Right cardiac atrium (tissue), 5 donors: ENCODE measurements around the gene ASIC4. TPM values are rescaled to one million over a fixed set of nuclear protein-coding genes. Genes with fewer than 3 reads are reported as not detected.
A peak's percentile ranks its signal among the peaks of the same experiment; 100 is the strongest.

Experiments
- ATAC-seq, 2 donors: fragments of 200-7000 bp; cut with Tn5 transposase; one replicate each; pipeline versions ENCODE4 v1.8.0 to v1.9.1; 2020; ENCODE audit warnings: moderate library complexity in 2 of 2, mild to moderate bottlenecking in 1 of 2
- DNase-seq, 3 donors: peaks; one replicate each; pipeline ENCODE4 v3.0.0-alpha.2; 2020
- H3K27ac ChIP-seq: one replicate; pipeline ENCODE4 v1.5.1; 2013; ENCODE audit warnings: mild to moderate bottlenecking, low read length, control low read depth, moderate library complexity
- H3K27me3 ChIP-seq: one replicate; pipeline ENCODE4 v1.6.1; 2013; ENCODE audit not compliant: control insufficient read depth, insufficient read depth
- H3K4me1 ChIP-seq: one replicate; pipeline ENCODE4 v1.6.1; 2013; ENCODE audit warnings: low read length; ENCODE audit not compliant: control insufficient read depth, insufficient read depth
- H3K4me3 ChIP-seq: one replicate; pipeline ENCODE4 v1.5.1; 2013; ENCODE audit warnings: low read length, control low read depth
- H3K9me3 ChIP-seq: one replicate; pipeline ENCODE4 v1.6.1; 2013; ENCODE audit warnings: low read length; ENCODE audit not compliant: control insufficient read depth
- WGBS: extraction: QIAGEN DNeasy Blood & Tissue Kit; methylation state at CpG from one replicate; pipeline ENCODE4 v1.1.7; 2013; 5-methylcytosine and 5-hydroxymethylcytosine counted together
- intact Hi-C, 4 donors: fragments of 100-400 bp; cut with DNase I; formaldehyde crosslinking; loops; one replicate each; pipeline versions ENCODE4 v1.11.0 to v1.14.0; 2022 to 2023
- polyA plus RNA-seq: library from polyadenylated mRNA; stranded (reverse); fragments of 200-250 nt; gene quantifications from one replicate; pipeline ENCODE4 v1.2.3, GENCODE V29; 2013
- total RNA-seq, 4 donors: library from RNA; stranded (reverse); fragmentation: NEBNext Ultra II Directional; extraction: Animal tissue kit (Norgen Biotek cat#: 25700); gene quantifications; one replicate each; pipeline ENCODE4 v1.2.1, GENCODE V29; 2021
- donor health status: healthy with polysubstance abuse.
- donor health status: DM: no; HTN: yes; CAD: no.
- donor health status: DM: no; HTN: no; CAD: no.
- donor health status: DM: no; HTN: yes; CAD: no; lungs with severe emphysema.
- donor health status: DM: yes; HTN: yes; CAD: no.

The ASIC4 gene
- total and polyA plus RNA-seq, 5 donors: 0.28 to 1.8 (median 1.5) TPM

DNA sequence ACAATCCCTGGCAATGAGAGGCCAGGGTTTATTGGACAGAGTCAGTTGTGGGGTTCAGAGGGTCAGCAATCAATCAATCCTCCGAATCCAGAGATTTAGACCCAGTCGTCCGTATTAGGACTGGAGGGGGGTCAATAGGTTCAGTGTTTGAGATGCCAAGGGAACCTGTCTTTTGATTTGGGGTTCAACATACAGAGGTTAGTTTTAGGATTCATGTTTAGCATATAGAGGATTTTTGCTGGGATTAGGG lies 15.3 kb upstream of the ASIC4 start:
- no peaks in the 10 kb centered on the region for H3K9me3 ChIP-seq
- WGBS: 0% methylated on average over 3 of the region's 3 CpGs
- H3K27me3 ChIP-seq: no peaks in the 10 kb centered on the region
- DNase-seq: no peak
- intact Hi-C loops: no loop called here
- H3K4me1 ChIP-seq: no peaks in the 10 kb centered on the region
- no peak for ATAC-seq
- H3K27ac ChIP-seq: peak overlapping the region; percentile 86
- peak overlapping the region; percentile 87 for H3K4me3 ChIP-seq

DNA sequence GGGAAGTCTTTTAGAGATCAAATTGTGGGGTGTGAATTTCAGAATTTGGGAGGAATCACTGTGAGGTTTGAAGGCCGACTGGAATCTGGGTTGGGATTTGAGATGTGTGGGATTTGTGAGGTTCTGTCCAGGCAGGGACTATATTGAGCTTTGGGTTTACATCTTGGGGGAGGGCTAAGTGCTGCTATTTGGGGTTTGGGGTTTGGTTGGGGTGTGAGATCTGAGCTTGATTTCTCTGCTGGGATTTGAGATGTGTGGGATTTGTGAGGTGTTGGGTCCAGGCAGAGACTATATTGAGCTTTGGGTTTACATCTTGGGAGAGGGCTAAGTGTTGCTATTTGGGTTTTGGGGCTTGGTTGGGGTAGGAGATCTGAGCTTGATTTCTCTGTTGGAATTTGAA lies 14.7 kb upstream of the ASIC4 start:
- Histone ChIP-seq H3K4me1 (no peaks in the 10 kb centered on the region), H3K27me3 (no peaks in the 10 kb centered on the region), H3K27ac (no peak overlapping the region), H3K9me3 (no peaks in the 10 kb centered on the region), H3K4me3 (peak overlapping the region; percentile 87)
- DNase-seq (no peak), ATAC-seq (no peak)
- intact Hi-C loops: no loop called here
- WGBS: 64% methylated on average over 1 of the region's 1 CpG

DNA sequence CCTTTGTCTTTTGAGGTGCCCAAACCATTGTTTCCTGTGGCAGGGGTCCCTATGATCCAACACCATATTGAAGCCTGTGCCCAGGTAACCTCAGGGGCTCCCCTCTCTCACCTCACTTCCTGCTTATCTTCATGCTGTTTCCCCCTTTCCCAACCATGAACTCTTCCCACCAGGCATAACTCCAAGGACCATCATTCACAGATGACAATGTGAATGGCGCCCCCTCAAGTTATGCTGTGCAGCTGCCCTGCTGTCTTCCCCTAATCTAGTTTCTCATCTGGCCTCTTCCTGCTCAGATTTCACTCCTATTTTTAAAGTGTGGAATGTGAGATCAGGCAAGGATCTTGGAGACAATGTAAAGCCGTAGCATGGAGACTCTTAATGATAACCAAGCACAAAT lies 14.1 kb upstream of the ASIC4 start:
- Histone ChIP-seq H3K4me3 (no peak overlapping the region), H3K4me1 (no peaks in the 10 kb centered on the region), H3K9me3 (no peaks in the 10 kb centered on the region), H3K27me3 (no peaks in the 10 kb centered on the region), H3K27ac (no peak overlapping the region)
- DNase-seq: peak in 2 of 3 donors; percentile 6 to 7
- no peak for ATAC-seq
- intact Hi-C loops: no loop called here
- 84% methylated on average over 2 of the region's 2 CpGs for WGBS

DNA sequence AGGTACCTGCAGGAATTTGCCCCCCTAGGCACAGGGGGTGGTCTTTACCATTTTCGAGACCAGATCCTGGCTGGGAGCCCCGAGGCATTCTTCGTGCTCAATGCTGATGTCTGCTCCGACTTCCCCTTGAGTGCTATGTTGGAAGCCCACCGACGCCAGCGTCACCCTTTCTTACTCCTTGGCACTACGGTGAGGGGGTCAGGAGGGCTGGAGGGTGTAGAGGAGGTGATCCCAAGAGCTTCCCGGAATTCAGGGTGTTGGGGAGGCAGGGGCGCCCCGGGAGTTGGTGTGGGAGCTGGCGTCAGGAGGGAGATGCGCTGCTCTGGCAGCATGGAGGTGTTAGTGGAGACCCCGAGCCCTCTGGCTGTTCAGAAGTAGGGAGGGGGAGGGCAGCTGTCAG lies 12.4 kb upstream of the ASIC4 start:
- 69% methylated on average over 14 of the region's 14 CpGs for WGBS
- intact Hi-C loops: no loop called here
- H3K27me3 ChIP-seq: no peaks in the 10 kb centered on the region
- no peak for ATAC-seq
- no peaks in the 10 kb centered on the region for H3K4me1 ChIP-seq
- H3K9me3 ChIP-seq: no peaks in the 10 kb centered on the region
- peak in 2 of 3 donors; percentile 36 to 59 for DNase-seq
- H3K4me3 ChIP-seq: no peak overlapping the region
- H3K27ac ChIP-seq: no peak overlapping the region

DNA sequence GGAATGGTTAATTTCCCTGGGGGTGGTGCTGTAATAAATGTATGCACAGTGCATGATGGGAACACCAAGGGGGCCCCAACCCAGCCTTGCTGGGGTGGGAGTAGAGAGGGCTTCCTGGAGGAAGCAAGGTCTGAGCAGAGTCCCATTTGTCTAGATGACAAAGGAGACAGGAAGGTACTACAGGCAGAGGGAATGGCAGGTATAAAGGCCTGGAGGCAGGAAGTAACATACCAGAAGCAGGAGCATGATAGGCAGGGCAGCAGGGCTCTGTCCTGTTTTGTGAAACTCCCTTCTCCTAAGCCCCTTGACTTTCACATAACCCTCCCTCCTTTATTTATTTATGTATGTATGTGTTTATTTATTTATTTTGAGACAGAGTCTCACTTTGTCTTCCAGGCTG lies 11.7 kb upstream of the ASIC4 start:
- H3K4me1 ChIP-seq: no peaks in the 10 kb centered on the region
- H3K27ac ChIP-seq: no peak overlapping the region
- peak in 1 of 3 donors; percentile 0 for DNase-seq
- H3K27me3 ChIP-seq: no peaks in the 10 kb centered on the region
- ATAC-seq: no peak
- intact Hi-C loops: no loop called here
- H3K9me3 ChIP-seq: no peaks in the 10 kb centered on the region
- no peak overlapping the region for H3K4me3 ChIP-seq

DNA sequence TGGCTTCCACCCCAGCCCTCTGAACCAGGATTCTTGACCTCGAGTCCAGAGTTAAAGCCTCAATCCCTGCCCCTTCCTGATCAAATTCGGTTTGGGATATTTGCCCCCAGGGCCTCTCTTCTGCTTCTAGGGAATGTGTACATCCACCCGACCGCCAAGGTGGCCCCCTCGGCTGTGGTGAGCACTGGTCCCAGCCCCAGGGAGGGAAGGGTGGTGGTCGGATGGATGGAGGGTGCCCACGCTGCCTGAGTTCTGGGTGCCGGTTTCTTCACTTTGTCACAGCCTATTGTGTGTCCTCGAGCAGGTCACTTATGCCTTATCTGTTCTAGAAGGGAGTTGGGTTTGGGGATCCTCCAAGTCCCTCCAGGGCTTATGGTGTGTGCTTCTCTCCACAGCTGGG lies 8.7 kb upstream of the ASIC4 start:
- Histone ChIP-seq H3K4me3 (no peak overlapping the region), H3K9me3 (no peaks in the 10 kb centered on the region), H3K27me3 (no peaks in the 10 kb centered on the region), H3K4me1 (peaks cover 3% of the 10 kb centered on the region), H3K27ac (no peak overlapping the region)
- intact Hi-C loops: no loop called here
- ATAC-seq (no peak), DNase-seq (peak in 1 of 3 donors; percentile 33)
- 86% methylated on average over 9 of the region's 9 CpGs for WGBS

DNA sequence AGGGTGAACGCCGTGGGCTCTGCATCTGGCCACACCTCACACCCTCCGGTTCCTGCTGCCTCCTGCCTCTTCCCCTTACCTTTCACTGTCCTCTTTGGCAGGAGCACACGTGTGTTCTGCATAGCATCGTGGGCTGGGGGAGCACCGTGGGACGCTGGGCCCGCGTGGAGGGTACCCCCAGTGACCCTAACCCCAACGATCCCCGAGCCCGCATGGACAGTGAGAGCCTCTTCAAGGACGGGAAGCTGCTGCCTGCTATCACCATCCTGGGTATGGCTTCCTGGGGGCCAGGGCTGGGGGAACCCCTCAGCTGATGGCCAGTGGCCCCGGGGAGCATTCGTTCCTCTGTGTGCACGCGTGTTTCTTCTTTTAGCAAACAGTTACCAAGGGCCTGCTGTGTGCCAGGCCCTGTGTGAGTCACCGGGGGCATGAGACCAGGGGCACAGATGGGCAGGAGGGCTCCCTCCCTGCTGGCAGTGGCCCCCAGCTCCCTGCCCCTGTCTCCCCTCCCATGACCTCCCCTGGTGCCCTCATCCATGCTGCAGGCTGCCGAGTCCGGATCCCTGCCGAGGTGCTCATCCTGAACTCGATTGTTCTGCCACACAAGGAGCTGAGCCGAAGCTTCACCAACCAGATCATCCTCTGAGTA lies 8.0 kb upstream of the ASIC4 start:
- Histone ChIP-seq H3K27me3 (no peaks in the 10 kb centered on the region), H3K9me3 (no peaks in the 10 kb centered on the region), H3K27ac (no peak overlapping the region), H3K4me1 (peaks cover 3% of the 10 kb centered on the region), H3K4me3 (no peak overlapping the region)
- WGBS: 81% methylated on average over 23 of the region's 23 CpGs
- ATAC-seq (no peak), DNase-seq (peak in 1 of 3 donors; percentile 39)
- intact Hi-C loops: no loop called here

DNA sequence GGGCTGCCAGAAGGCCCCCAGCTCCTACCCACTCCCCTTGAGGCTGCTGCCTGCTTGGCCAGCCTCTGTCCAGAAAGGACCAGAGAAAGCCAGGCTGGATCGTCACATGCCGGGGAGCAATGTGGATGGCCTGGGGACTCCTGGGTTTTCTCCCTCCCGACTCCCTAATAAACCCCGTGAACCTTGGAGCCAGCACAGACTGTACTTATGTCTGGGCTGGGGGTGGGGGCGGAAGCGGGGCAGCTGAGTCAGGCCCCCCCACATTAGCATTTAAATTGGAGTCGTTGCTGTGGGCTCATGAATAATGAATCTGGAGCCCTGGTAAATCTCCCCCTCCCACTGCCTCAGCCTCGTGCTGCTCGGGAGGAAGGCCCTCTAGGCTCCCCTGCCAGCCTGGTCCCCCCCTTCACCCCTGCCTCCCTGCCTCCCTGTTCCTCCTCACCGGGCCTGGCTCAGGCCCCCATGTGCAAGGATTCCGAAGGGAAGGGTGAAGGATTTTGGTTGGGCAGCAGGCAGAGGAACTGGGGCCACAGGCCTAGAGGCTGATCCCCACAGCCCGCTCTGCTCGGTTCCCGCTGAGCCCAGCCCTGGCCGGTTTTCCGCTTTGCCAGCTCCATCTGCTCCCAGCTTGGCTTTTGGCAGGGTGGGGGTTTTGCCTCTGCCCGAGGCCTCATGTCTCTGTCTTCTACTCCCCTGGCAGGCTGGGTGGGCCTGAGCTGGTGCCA lies 7.3 kb upstream of the ASIC4 start:
- Histone ChIP-seq H3K9me3 (no peaks in the 10 kb centered on the region), H3K27ac (no peak overlapping the region), H3K27me3 (no peaks in the 10 kb centered on the region), H3K4me3 (no peak overlapping the region), H3K4me1 (peaks cover 3% of the 10 kb centered on the region)
- ATAC-seq: no peak
- WGBS: 72% methylated on average over 17 of the region's 17 CpGs
- peak in 1 of 3 donors; percentile 42 for DNase-seq
- intact Hi-C loops: no loop called here

DNA sequence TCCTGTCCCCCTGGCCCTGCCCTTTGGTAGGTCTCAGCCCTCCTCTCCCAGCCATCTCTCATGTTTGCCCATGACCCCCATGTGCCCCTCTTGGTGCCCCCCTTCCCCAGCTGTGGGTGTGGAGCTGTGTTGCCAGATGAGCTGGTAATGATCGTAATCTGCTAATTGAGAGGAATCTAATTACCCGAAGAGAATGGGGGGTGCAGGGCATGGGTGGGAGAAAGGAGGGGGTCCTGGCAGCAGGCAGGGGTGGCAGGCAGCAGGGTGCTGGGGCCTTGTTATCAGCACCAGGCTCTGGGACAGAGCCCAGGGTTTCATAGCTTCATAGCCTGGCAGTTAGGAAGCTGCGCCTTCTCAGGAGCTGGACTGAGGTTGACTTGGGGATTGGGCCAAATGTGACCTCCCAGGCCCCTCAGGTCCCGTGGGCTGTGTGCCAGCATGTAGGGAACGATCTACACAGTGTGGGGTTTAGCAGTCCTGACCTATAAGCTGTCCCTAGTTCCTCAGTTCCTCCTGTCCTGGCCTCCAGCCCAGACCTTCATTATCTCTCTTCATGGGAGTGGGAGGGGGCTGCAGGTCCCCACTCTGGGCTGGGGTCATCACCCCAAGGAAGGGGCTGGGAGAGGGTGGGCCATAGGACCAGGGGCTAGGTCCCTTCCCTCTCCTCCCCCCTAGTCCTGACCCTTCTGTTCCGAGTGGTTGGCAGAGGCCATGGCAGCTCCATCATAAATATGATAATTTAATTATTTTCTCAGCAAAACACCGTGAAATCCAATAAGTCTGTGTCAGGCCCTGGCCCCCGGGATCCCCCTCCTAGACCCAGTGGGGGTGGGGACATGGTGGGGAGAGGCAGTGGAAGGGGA lies 6.5 kb upstream of the ASIC4 start:
- WGBS: 38% methylated on average over 8 of the region's 8 CpGs
- peaks cover 3% of the 10 kb centered on the region for H3K4me1 ChIP-seq

DNA sequence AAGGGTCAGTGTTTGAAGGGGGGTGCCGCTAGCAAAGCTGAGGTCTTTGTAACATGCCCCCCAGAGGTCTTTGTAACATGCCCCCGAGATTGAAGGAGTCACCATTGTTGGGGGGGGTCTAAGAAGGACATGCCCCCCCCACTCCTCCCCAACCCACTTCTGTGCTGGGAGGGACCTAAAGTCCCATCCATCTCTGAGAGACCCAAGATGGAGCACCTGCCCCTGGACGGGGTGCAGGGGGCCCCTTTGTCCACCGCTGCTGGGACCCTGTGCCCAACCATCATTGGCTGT lies 5.9 kb upstream of the ASIC4 start:
- DNase-seq (no peak), ATAC-seq (no peak)
- Histone ChIP-seq H3K27me3 (no peaks in the 10 kb centered on the region), H3K4me1 (peaks cover 3% of the 10 kb centered on the region), H3K4me3 (no peak overlapping the region), H3K27ac (no peak overlapping the region), H3K9me3 (no peaks in the 10 kb centered on the region)
- intact Hi-C loops: no loop called here
- WGBS: 53% methylated on average over 4 of the region's 4 CpGs

More for the DNA sequence above, 6.5 kb upstream of the ASIC4 start:
- Histone ChIP-seq H3K27ac (no peak overlapping the region), H3K4me3 (no peak overlapping the region), H3K27me3 (no peaks in the 10 kb centered on the region), H3K9me3 (no peaks in the 10 kb centered on the region)
- no peak for ATAC-seq
- DNase-seq: peak in 1 of 3 donors; percentile 52
- intact Hi-C loops: no loop called here

DNA sequence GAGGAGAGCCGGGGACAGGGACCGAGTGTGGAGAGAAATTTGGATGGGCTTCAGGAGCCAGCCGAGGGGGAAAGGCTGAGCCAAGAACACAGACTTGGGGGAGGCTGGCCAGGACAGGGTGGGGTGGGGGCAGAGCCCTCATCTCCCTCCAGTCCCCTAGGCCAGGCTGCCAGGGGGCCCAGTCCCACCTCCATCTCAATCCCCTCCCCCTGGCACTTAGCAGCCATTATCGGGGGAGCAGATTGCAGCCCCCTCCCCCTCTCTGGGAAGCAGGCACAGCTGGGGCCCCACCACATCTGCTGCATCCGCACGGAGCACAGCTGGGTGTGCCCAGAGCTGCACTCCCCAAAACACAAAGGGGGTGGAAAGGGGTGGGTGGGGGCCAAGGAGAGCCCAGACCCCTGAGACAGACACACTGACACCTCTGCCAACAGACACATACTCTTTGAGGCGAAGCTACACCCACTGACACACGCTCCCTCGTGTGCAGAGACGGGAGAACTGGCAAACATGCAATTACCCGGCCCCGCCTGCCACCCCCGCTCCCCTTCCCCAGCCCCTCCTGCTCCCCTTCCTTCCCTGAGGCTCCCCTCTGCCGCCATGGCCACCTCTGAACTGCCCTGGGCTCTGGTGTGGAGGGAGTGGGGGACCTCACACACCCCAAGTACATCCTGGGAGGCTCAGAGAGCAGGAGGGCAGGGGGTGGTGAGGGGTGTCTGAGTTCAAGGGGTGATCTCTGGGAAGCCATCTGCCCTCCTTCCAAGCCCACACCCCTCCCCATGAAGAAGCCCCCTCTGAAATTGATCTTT lies 5.1 kb upstream of the ASIC4 start:
- H3K4me1 ChIP-seq: peaks cover 3% of the 10 kb centered on the region
- ATAC-seq: peak; percentile 12 to 27
- intact Hi-C loops: no loop called here
- no peaks in the 10 kb centered on the region for H3K9me3 ChIP-seq
- no peak overlapping the region for H3K4me3 ChIP-seq
- H3K27me3 ChIP-seq: no peaks in the 10 kb centered on the region
- DNase-seq: peak in 1 of 3 donors; percentile 57
- H3K27ac ChIP-seq: no peak overlapping the region
- WGBS: 4% methylated on average over 14 of the region's 14 CpGs
